ENCODE results near the gene KIF24.

The KIF24 gene

DNA sequence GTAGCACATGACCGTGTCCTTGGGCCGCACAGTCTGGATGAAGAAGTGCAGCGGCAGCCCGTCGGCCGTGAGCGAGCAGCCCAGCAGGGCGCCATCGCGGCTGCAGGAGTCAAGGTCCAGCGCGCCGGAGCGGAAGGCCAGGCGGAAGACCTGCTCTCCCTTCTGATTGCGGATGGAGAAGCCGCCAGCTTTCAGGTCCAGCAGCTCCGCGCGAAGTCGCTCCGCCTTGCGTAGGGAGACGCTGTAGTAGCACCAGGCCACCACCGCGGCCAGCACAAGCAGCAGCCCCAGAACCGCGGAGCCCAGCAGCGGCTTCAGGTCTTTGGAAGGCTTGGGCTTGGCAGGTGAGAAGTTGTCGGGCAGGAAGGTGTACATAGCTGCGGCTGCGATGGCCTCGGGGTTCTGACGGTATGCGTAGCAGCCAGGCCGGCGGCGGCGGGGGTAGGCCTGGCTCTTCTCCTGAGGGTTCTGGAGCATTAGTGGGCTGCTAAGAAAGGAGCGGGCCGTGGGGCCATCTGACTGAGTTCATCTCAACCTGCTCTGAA, 43.5 kb upstream of the KIF24 start:
- H3K4me3 ChIP-seq (ENCODE audit: low read depth, low read length, poor library complexity, severe bottlenecking) = no peak overlapping the region
- H3K27ac ChIP-seq (ENCODE audit: low read depth, low read length, poor library complexity, severe bottlenecking) = no peak overlapping the region
- no peak overlapping the region for H3K4me2 ChIP-seq (ENCODE audit: low read length)
- H3K4me1 ChIP-seq (ENCODE audit: insufficient read depth, low read length, severe bottlenecking) = peaks cover 20% of the 10 kb centered on the region
- no peak overlapping the region for H3K9ac ChIP-seq (ENCODE audit: low read length)
- no peak overlapping the region for H2AFZ ChIP-seq (ENCODE audit: low read length)
- H3K9me3 ChIP-seq (ENCODE audit: low read length) = no peaks in the 10 kb centered on the region
- H3K27me3 ChIP-seq (ENCODE audit: insufficient read depth, low read length) = no peaks in the 10 kb centered on the region
- peaks cover 33% of the 10 kb centered on the region for H3K36me3 ChIP-seq (ENCODE audit: insufficient read depth, low read length)
- H4K20me1 ChIP-seq (ENCODE audit: insufficient read depth, low read length) = no peaks in the 10 kb centered on the region
- no peaks in the 10 kb centered on the region; the same call in 1 of the 2 replicates for H3F3A ChIP-seq (ENCODE audit: insufficient read depth, low read length)
- no peak for TF ChIP-seq CTCF (IDR thresholded peaks at IDR 0.05; ENCODE audit: low read length)
- TF ChIP-seq EZH2 (IDR thresholded peaks at IDR 0.05; ENCODE audit: borderline replicate concordance, low read length) = no peak
- H3K9me2 ChIP-seq (ENCODE audit: low read depth, low read length) = no peaks in the 10 kb centered on the region
- no peaks in the 10 kb centered on the region for H3K79me2 ChIP-seq (ENCODE audit: insufficient read depth, low read length)

- Histone ChIP-seq H3K9me2 (ENCODE audit: low read depth, low read length) (no peaks in the 10 kb centered on the region), H2AFZ (ENCODE audit: low read length) (no peak overlapping the region), H3K27ac (ENCODE audit: low read depth, low read length, poor library complexity, severe bottlenecking) (no peak overlapping the region), H3K4me2 (ENCODE audit: low read length) (no peak overlapping the region), H3K79me2 (ENCODE audit: insufficient read depth, low read length) (no peaks in the 10 kb centered on the region), H4K20me1 (ENCODE audit: insufficient read depth, low read length) (no peaks in the 10 kb centered on the region), H3K4me1 (ENCODE audit: insufficient read depth, low read length, severe bottlenecking) (peaks cover 16% of the 10 kb centered on the region), H3K4me3 (ENCODE audit: low read depth, low read length, poor library complexity, severe bottlenecking) (no peak overlapping the region), H3F3A (ENCODE audit: insufficient read depth, low read length) (no peaks in the 10 kb centered on the region; the same call in 1 of the 2 replicates), H3K36me3 (ENCODE audit: insufficient read depth, low read length) (peaks cover 33% of the 10 kb centered on the region), H3K9ac (ENCODE audit: low read length) (no peak overlapping the region), H3K27me3 (ENCODE audit: insufficient read depth, low read length) (no peaks in the 10 kb centered on the region), H3K9me3 (ENCODE audit: low read length) (no peaks in the 10 kb centered on the region)
- TF ChIP-seq EZH2 (IDR thresholded peaks at IDR 0.05; ENCODE audit: borderline replicate concordance, low read length) (no peak), CTCF (IDR thresholded peaks at IDR 0.05; ENCODE audit: low read length) (no peak)
These were observed 42.9 kb upstream of the KIF24 start for GRCh38 chr9:34371886-34372466.

DNA sequence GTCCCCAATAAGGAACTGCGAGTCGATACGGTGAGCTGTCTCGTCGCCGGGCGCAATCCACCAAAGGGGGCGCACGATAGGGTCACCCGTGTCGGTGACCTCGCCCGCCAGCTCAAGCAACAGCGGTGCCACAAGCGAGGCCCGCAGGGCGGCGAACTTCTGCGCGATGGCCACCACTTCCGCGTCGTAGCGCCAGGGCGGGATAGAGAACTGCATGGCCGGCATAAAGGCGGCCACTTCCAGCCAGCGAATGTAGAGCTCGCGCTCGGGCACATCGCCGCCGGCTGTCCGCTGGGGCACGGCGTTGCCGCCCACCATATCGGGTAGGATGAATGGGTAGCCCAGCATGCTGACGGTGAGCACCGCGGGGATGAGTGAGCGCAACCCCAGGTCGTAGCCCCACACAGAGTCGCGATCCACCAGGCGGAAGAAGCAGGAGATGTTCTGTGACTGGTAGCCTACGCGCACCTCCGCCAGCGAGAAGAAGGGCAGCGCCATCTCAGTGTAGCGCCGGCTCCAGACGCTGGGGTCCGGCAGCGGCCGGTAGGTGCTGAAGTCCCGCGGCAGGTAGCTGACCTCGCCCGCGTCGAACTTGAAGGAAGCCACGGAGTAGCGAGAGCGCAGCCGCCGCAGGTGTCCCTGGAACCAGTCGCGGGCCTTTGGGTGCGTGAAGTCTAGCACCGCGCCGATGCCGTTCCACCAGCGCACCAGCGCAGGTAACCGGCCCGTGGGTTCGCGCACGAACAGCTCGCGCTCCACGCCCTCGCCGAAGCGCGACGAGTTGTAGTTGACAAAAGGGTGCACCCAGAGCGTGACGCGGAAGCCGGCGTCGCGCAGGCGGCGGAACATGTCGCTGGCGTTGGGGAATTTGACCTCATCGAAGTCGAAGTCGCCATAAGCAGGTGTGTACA, 42.2 kb upstream of the KIF24 start:
- H3K9ac ChIP-seq (ENCODE audit: low read length) = no peak overlapping the region
- H3K79me2 ChIP-seq (ENCODE audit: insufficient read depth, low read length) = no peaks in the 10 kb centered on the region
- no peak overlapping the region for H3K4me2 ChIP-seq (ENCODE audit: low read length)
- peaks cover 15% of the 10 kb centered on the region for H3K4me1 ChIP-seq (ENCODE audit: insufficient read depth, low read length, severe bottlenecking)
- no peak overlapping the region for H3K4me3 ChIP-seq (ENCODE audit: low read depth, low read length, poor library complexity, severe bottlenecking)
- peaks cover 33% of the 10 kb centered on the region for H3K36me3 ChIP-seq (ENCODE audit: insufficient read depth, low read length)
- H3F3A ChIP-seq (ENCODE audit: insufficient read depth, low read length) = no peaks in the 10 kb centered on the region; the same call in 1 of the 2 replicates
- no peaks in the 10 kb centered on the region for H4K20me1 ChIP-seq (ENCODE audit: insufficient read depth, low read length)
- no peak for TF ChIP-seq EZH2 (IDR thresholded peaks at IDR 0.05; ENCODE audit: borderline replicate concordance, low read length)
- TF ChIP-seq CTCF (IDR thresholded peaks at IDR 0.05; ENCODE audit: low read length) = no peak
- H3K27me3 ChIP-seq (ENCODE audit: insufficient read depth, low read length) = no peaks in the 10 kb centered on the region
- no peaks in the 10 kb centered on the region for H3K9me3 ChIP-seq (ENCODE audit: low read length)
- no peak overlapping the region for H3K27ac ChIP-seq (ENCODE audit: low read depth, low read length, poor library complexity, severe bottlenecking)
- H3K9me2 ChIP-seq (ENCODE audit: low read depth, low read length) = no peaks in the 10 kb centered on the region
- no peak overlapping the region for H2AFZ ChIP-seq (ENCODE audit: low read length)

All from OCI-LY1 (cell line).